Fibroblast of the aortic adventitia (primary cell): ENCODE data around the gene BBS9. TPM values are rescaled to one million over a fixed set of nuclear protein-coding genes. Genes with fewer than 3 reads are reported as not detected.
A peak's percentile ranks its signal among the peaks of the same experiment; 100 is the strongest.

Source experiments
- DNase-seq: peaks from one replicate; pipeline ENCODE4 v3.0.0-alpha.2; 2010; ENCODE audit warnings: low read depth
- H3K4me3 ChIP-seq: 2 replicates; pipeline ENCODE4 v1.5.1; 2011; ENCODE audit warnings: low read depth, mild to moderate bottlenecking, control low read depth, low read length, moderate library complexity
- total RNA-seq: library from RNA; depleted of rRNA; stranded (reverse); fragments of >200 nt; gene quantifications from 2 replicates; pipeline ENCODE4 v1.2.3, GENCODE V29; 2012; ENCODE audit warnings: low replicate concordance
- TF ChIP-seq, protein P1 (sequence below): IDR thresholded peaks from 2 replicates; pipeline ENCODE4 v1.5.1; 2011; ENCODE audit warnings: mild to moderate bottlenecking, low read length, control low read depth, inconsistent platforms; ENCODE audit not compliant: insufficient read depth

BBS9 gene
- total RNA-seq, 1 donor, result 26.8 TPM

- no peak for DNase-seq
- TF ChIP-seq, protein P1, sequence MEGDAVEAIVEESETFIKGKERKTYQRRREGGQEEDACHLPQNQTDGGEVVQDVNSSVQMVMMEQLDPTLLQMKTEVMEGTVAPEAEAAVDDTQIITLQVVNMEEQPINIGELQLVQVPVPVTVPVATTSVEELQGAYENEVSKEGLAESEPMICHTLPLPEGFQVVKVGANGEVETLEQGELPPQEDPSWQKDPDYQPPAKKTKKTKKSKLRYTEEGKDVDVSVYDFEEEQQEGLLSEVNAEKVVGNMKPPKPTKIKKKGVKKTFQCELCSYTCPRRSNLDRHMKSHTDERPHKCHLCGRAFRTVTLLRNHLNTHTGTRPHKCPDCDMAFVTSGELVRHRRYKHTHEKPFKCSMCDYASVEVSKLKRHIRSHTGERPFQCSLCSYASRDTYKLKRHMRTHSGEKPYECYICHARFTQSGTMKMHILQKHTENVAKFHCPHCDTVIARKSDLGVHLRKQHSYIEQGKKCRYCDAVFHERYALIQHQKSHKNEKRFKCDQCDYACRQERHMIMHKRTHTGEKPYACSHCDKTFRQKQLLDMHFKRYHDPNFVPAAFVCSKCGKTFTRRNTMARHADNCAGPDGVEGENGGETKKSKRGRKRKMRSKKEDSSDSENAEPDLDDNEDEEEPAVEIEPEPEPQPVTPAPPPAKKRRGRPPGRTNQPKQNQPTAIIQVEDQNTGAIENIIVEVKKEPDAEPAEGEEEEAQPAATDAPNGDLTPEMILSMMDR, result no peak
- H3K4me3 ChIP-seq, result no peak overlapping the region
Observed at GRCh38 chr7:33563651-33564050, 434.3 kb downstream of the BBS9 start.

GRCh38 chr7:33578166-33578565, 448.8 kb downstream of the BBS9 start:
- no peak overlapping the region for H3K4me3 ChIP-seq
- TF ChIP-seq, protein P1, result no peak
- peak; percentile 3 for DNase-seq

- H3K4me3 ChIP-seq, result no peak overlapping the region
- no peak for DNase-seq
- TF ChIP-seq, protein P1, result no peak
Observed at GRCh38 chr7:33578881-33579672, 449.7 kb downstream of the BBS9 start.

- no peak for DNase-seq
- H3K4me3 ChIP-seq, result no peak overlapping the region
- TF ChIP-seq, protein P1, result no peak
Observed at GRCh38 chr7:33579673-33579960, 450.3 kb downstream of the BBS9 start.

GRCh38 chr7:33581236-33581635, 451.9 kb downstream of the BBS9 start:
- TF ChIP-seq, protein P1, result no peak
- no peak for DNase-seq

GRCh38 chr7:33582104-33582503, 452.7 kb downstream of the BBS9 start:
- TF ChIP-seq, protein P1, result no peak
- no peak for DNase-seq
- H3K4me3 ChIP-seq, result no peak overlapping the region

More at GRCh38 chr7:33581236-33581635, 451.9 kb downstream of the BBS9 start:
- H3K4me3 ChIP-seq, result no peak overlapping the region

- TF ChIP-seq, protein P1, result no peak
- no peak overlapping the region for H3K4me3 ChIP-seq
- DNase-seq, result no peak
Observed at GRCh38 chr7:33582533-33582932, 453.2 kb downstream of the BBS9 start.
